Activated B cell treated with CpG ODN at 0.5 μM for 24 hours (primary cell): ENCODE results near the gene OR4D1. TPM values are rescaled to one million over a fixed set of nuclear protein-coding genes. Genes with fewer than 3 reads are reported as not detected.

ENCODE experiments used
- ATAC-seq: fragments of 200-7000 bp; cut with Tn5 transposase; one replicate; pipeline ENCODE4 v1.10.0; 2021; ENCODE audit warnings: low read depth, mild to moderate bottlenecking, moderate library complexity
- CTCF ChIA-PET: fragments of 350-600 bp; sonication (Branson Sonifier 250); formaldehyde crosslinking; loops from one replicate; lab custom pipeline; 2021; ENCODE audit warnings: antibody characterized with exemption; lab: Charles Lee
- POLR2A ChIA-PET: fragments of 350-600 bp; sonication (Branson Sonifier 250); formaldehyde crosslinking; loops from one replicate; lab custom pipeline; 2021; ENCODE audit warnings: antibody characterized with exemption; lab: Charles Lee
- DNase-seq: peaks from one replicate; pipeline ENCODE4 v3.0.0; 2022
- H3K27ac Mint-ChIP-seq: one replicate; pipeline ENCODE4 v1.8.0; 2020; ENCODE audit warnings: mixed read lengths
- H3K27me3 Mint-ChIP-seq: one replicate; pipeline ENCODE4 v1.8.0; 2021; ENCODE audit warnings: mixed read lengths
- H3K36me3 Mint-ChIP-seq: one replicate; pipeline ENCODE4 v1.8.0; 2021; ENCODE audit warnings: low read depth, mixed read lengths
- H3K4me1 Mint-ChIP-seq: one replicate; pipeline ENCODE4 v1.8.0; 2021; ENCODE audit warnings: mixed read lengths
- H3K4me3 Mint-ChIP-seq: one replicate; pipeline ENCODE4 v1.8.0; 2020; ENCODE audit warnings: mild to moderate bottlenecking, mixed read lengths
- H3K9me3 Mint-ChIP-seq: one replicate; pipeline ENCODE4 v1.8.0; 2020; ENCODE audit warnings: mixed read lengths
- CTCF ChIP-seq: fragments of 200-600 bp; IDR thresholded peaks from one replicate; pipeline ENCODE4 v1.8.0; 2022; ENCODE audit warnings: antibody characterized with exemption, mild to moderate bottlenecking
- intact Hi-C: fragments of 100-400 bp; cut with micrococcal nuclease; formaldehyde crosslinking; loops from one replicate; pipeline ENCODE4 v1.15.1; 2024
- total RNA-seq: library from RNA; stranded (reverse); gene quantifications from 2 replicates; pipeline ENCODE4 v1.2.3, GENCODE V29; 2022

Gene OR4D1
- total RNA-seq, 1 donor from 2014 or later: not detected

GRCh38 chr17:58202859-58203258 lies 54.7 kb downstream of the OR4D1 start:
- peaks cover 3% of the 10 kb centered on the region for H3K36me3 Mint-ChIP-seq
- CTCF ChIA-PET: interaction anchor here (1.2 kb wide), 1 partner anchor 47 kb away, joined by 5 read pairs; no protein-coding TSS in a partner anchor

GRCh38 chr17:58204796-58205195 lies 56.6 kb downstream of the OR4D1 start:
- Mint-ChIP-seq H3K4me1 (peaks cover 2% of the 10 kb centered on the region), H3K27ac (no peak overlapping the region), H3K4me3 (no peak overlapping the region), H3K27me3 (peaks cover 2% of the 10 kb centered on the region), H3K36me3 (peaks cover 12% of the 10 kb centered on the region), H3K9me3 (no peaks in the 10 kb centered on the region)
- TF ChIP-seq CTCF: no peak
- ATAC-seq: no peak
- POLR2A ChIA-PET: no interaction called here
- intact Hi-C loops: no loop called here
- CTCF ChIA-PET: no interaction called here
- no peak for DNase-seq

More at GRCh38 chr17:58202859-58203258, 54.7 kb downstream of the OR4D1 start:
- Mint-ChIP-seq H3K9me3 (no peaks in the 10 kb centered on the region), H3K27me3 (peaks cover 13% of the 10 kb centered on the region), H3K4me3 (no peak overlapping the region), H3K27ac (no peak overlapping the region), H3K4me1 (peaks cover 2% of the 10 kb centered on the region)
- TF ChIP-seq CTCF: no peak
- ATAC-seq (no peak), DNase-seq (no peak)
- POLR2A ChIA-PET: no interaction called here
- intact Hi-C loops: no loop called here

- no peak overlapping the region for H3K4me3 Mint-ChIP-seq
- H3K27ac Mint-ChIP-seq: no peak overlapping the region
- ChIA-PET CTCF (no interaction called here), POLR2A (no interaction called here)
- TF ChIP-seq CTCF: no peak
- no peak for DNase-seq
- H3K36me3 Mint-ChIP-seq: peaks cover 19% of the 10 kb centered on the region
- H3K4me1 Mint-ChIP-seq: no peaks in the 10 kb centered on the region
- H3K9me3 Mint-ChIP-seq: no peaks in the 10 kb centered on the region
- intact Hi-C loops: no loop called here
- no peak for ATAC-seq
- no peaks in the 10 kb centered on the region for H3K27me3 Mint-ChIP-seq
Measured at GRCh38 chr17:58205936-58206335, 57.8 kb downstream of the OR4D1 start.

GRCh38 chr17:58207451-58207850 lies 59.3 kb downstream of the OR4D1 start:
- Mint-ChIP-seq H3K36me3 (peaks cover 25% of the 10 kb centered on the region), H3K27me3 (no peaks in the 10 kb centered on the region)

GRCh38 chr17:58208344-58208743 lies 60.2 kb downstream of the OR4D1 start:
- CTCF ChIA-PET: no interaction called here
- Mint-ChIP-seq H3K4me1 (no peaks in the 10 kb centered on the region), H3K27me3 (no peaks in the 10 kb centered on the region)

More at GRCh38 chr17:58207451-58207850, 59.3 kb downstream of the OR4D1 start:
- TF ChIP-seq CTCF: no peak
- no peaks in the 10 kb centered on the region for H3K9me3 Mint-ChIP-seq
- ATAC-seq: no peak
- H3K4me1 Mint-ChIP-seq: no peaks in the 10 kb centered on the region
- ChIA-PET CTCF (no interaction called here), POLR2A (no interaction called here)
- no peak for DNase-seq
- no peak overlapping the region for H3K4me3 Mint-ChIP-seq
- no peak overlapping the region for H3K27ac Mint-ChIP-seq
- intact Hi-C loops: no loop called here

More at GRCh38 chr17:58208344-58208743, 60.2 kb downstream of the OR4D1 start:
- no peak for TF ChIP-seq CTCF
- ATAC-seq (no peak), DNase-seq (no peak)
- no peaks in the 10 kb centered on the region for H3K9me3 Mint-ChIP-seq
- intact Hi-C loops: no loop called here
- POLR2A ChIA-PET: no interaction called here
- peaks cover 30% of the 10 kb centered on the region for H3K36me3 Mint-ChIP-seq
- H3K4me3 Mint-ChIP-seq: no peak overlapping the region
- H3K27ac Mint-ChIP-seq: no peak overlapping the region

Other genes starting within 250 kb of the OR4D1 start
- not detected in 2 replicates for gene CUEDC1, start 193.0 kb upstream of the OR4D1 start, total RNA-seq
- gene VEZF1, start 160.1 kb upstream of the OR4D1 start, total RNA-seq: 40.5 and 45.1 TPM in 2 replicates
- 288 and 289 TPM in 2 replicates for gene SRSF1, start 141.1 kb upstream of the OR4D1 start, total RNA-seq
- 19.5 and 19.6 TPM in 2 replicates for gene DYNLL2, start 65.0 kb upstream of the OR4D1 start, total RNA-seq
- gene OR4D2, start 18.6 kb downstream of the OR4D1 start, total RNA-seq: not detected in 2 replicates
- gene EPX, start 44.3 kb downstream of the OR4D1 start, total RNA-seq: not detected in 2 replicates
- gene MKS1, start 70.9 kb downstream of the OR4D1 start, total RNA-seq: 16.0 and 17.3 TPM in 2 replicates
- gene LPO, start 90.2 kb downstream of the OR4D1 start, total RNA-seq: not detected in 2 replicates
- gene MPO, start 132.6 kb downstream of the OR4D1 start, total RNA-seq: not detected in 2 replicates
- gene TSPOAP1, start 180.4 kb downstream of the OR4D1 start, total RNA-seq: 16.7 and 22.5 TPM in 2 replicates
- 90.2 and 100 TPM in 2 replicates for gene SUPT4H1, start 203.8 kb downstream of the OR4D1 start, total RNA-seq